ENCODE measurements around the gene IGFBP3. TPM values are rescaled to one million over a fixed set of nuclear protein-coding genes. Genes with fewer than 3 reads are reported as not detected.
A peak's percentile ranks its signal among the peaks of the same experiment; 100 is the strongest.
"Not testable (repeated sequence)": the region's sequence is repeated elsewhere in the genome, so short reads cannot be mapped to it uniquely, and the experiment has no call there.

The IGFBP3 gene
- total and polyA plus RNA-seq, 2 donors: 37.0 to 96.0 TPM

DNA sequence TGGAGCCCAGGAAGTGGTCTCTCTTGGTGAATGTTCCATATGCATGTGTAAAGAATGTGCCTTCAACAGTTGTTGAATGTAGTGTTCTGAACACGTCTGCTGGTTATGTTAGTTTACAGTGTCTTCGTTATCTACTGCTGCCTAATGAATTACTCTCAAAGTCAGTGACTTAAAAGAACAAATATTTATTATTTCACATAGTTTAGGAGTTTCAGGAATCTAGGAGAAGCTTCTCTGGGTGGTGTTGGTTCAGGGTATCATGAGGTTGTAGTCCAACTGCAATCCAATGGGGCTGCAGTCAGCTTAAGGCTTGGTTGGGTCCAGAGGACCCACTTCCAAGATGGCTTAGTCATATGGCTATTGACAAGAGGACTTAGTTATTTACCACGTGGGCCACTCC lies 36.6 kb upstream of the IGFBP3 start:
- WGBS: 83% methylated on average over 3 of the region's 3 CpGs
- Histone ChIP-seq H3K9me3 (ENCODE audit: control insufficient read depth in 2 of 2, insufficient read depth in 1 of 2, low read length in 1 of 2) (no peaks in the 10 kb centered on the region), H3K27me3 (ENCODE audit: control insufficient read depth in 2 of 2, insufficient read depth in 1 of 2, low read length in 1 of 2) (no peaks in the 10 kb centered on the region), H3K4me3 (ENCODE audit: low read length in 2 of 2) (no peak overlapping the region), H3K36me3 (ENCODE audit: control insufficient read depth in 2 of 2, insufficient read depth in 2 of 2, low read length in 1 of 2) (no peaks in the 10 kb centered on the region), H3K4me1 (ENCODE audit: control insufficient read depth in 2 of 2, insufficient read depth in 2 of 2, low read length in 2 of 2) (no peaks in the 10 kb centered on the region), H3K27ac (ENCODE audit: low read depth in 1 of 2, low read length in 1 of 2) (no peak overlapping the region)
- DNase-seq (ENCODE audit: low read depth in 6 of 9, low spot score in 9 of 9): no peak

DNA sequence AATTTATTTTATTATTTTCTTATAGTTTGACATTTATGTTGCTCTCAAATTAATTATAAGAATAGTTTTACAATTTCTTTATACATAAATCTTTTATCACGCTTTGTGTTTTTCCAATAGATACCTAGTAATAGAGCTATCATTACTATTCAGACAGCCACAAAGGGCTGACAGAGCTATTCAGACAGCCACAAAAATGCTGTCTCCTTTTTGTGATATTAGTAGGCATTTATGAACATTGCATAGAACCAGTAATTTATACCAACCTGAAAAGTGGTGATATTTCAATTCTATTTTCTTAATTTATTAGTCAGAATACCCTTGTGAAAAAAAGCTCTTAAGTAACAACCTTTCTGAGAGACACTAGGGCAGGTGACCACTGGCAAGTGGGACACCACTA lies 34.2 kb upstream of the IGFBP3 start:
- no peak overlapping the region for H3K27ac ChIP-seq (ENCODE audit: low read depth in 1 of 2, low read length in 1 of 2)
- no peaks in the 10 kb centered on the region for H3K9me3 ChIP-seq (ENCODE audit: control insufficient read depth in 2 of 2, insufficient read depth in 1 of 2, low read length in 1 of 2)
- H3K4me3 ChIP-seq (ENCODE audit: low read length in 2 of 2): no peak overlapping the region
- no peaks in the 10 kb centered on the region for H3K27me3 ChIP-seq (ENCODE audit: control insufficient read depth in 2 of 2, insufficient read depth in 1 of 2, low read length in 1 of 2)
- 97% methylated on average over 1 of the region's 1 CpG for WGBS
- H3K4me1 ChIP-seq (ENCODE audit: control insufficient read depth in 2 of 2, insufficient read depth in 2 of 2, low read length in 2 of 2): no peaks in the 10 kb centered on the region
- no peak for DNase-seq (ENCODE audit: low read depth in 6 of 9, low spot score in 9 of 9)
- H3K36me3 ChIP-seq (ENCODE audit: control insufficient read depth in 2 of 2, insufficient read depth in 2 of 2, low read length in 1 of 2): no peaks in the 10 kb centered on the region

GRCh38 chr7:45953055-45953454 lies 32.0 kb upstream of the IGFBP3 start:
- H3K9me3 ChIP-seq (ENCODE audit: control insufficient read depth in 2 of 2, insufficient read depth in 1 of 2, low read length in 1 of 2); H3K36me3 ChIP-seq (ENCODE audit: control insufficient read depth in 2 of 2, insufficient read depth in 2 of 2, low read length in 1 of 2); H3K27me3 ChIP-seq (ENCODE audit: control insufficient read depth in 2 of 2, insufficient read depth in 1 of 2, low read length in 1 of 2); H3K4me3 ChIP-seq (ENCODE audit: low read length in 2 of 2); DNase-seq (ENCODE audit: low read depth in 6 of 9, low spot score in 9 of 9); H3K27ac ChIP-seq (ENCODE audit: low read depth in 1 of 2, low read length in 1 of 2); H3K4me1 ChIP-seq (ENCODE audit: control insufficient read depth in 2 of 2, insufficient read depth in 2 of 2, low read length in 2 of 2): not testable (repeated sequence)
- WGBS: 94% methylated on average over 23 of the region's 23 CpGs

GRCh38 chr7:45944058-45944457 lies 23.0 kb upstream of the IGFBP3 start:
- no peak for DNase-seq (ENCODE audit: low read depth in 6 of 9, low spot score in 9 of 9)
- no peaks in the 10 kb centered on the region for H3K36me3 ChIP-seq (ENCODE audit: control insufficient read depth in 2 of 2, insufficient read depth in 2 of 2, low read length in 1 of 2)
- H3K27me3 ChIP-seq (ENCODE audit: control insufficient read depth in 2 of 2, insufficient read depth in 1 of 2, low read length in 1 of 2): no peaks in the 10 kb centered on the region
- H3K9me3 ChIP-seq (ENCODE audit: control insufficient read depth in 2 of 2, insufficient read depth in 1 of 2, low read length in 1 of 2): no peaks in the 10 kb centered on the region
- 91% methylated on average over 6 of the region's 6 CpGs for WGBS
- no peaks in the 10 kb centered on the region for H3K4me1 ChIP-seq (ENCODE audit: control insufficient read depth in 2 of 2, insufficient read depth in 2 of 2, low read length in 2 of 2)
- no peak overlapping the region for H3K27ac ChIP-seq (ENCODE audit: low read depth in 1 of 2, low read length in 1 of 2)
- H3K4me3 ChIP-seq (ENCODE audit: low read length in 2 of 2): no peak overlapping the region

DNA sequence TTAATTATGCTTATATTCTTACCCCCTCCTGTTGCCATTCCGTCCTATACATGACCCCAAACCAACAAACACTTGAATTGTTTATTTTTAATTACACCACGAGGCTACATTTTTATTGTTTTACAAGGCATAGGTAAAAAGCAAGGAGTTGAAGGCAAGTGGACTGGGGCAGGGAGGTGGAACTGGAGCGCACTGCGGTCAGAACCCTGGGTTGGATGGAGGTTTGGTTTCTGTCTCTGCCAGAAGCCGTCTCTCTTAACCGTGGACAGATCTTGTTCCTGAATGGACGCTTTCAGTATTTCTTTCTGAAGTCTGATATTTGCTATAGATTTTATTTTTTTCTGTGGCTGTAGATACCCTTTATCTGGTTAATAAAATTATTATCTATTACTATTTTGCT lies 19.9 kb upstream of the IGFBP3 start:
- DNase-seq (ENCODE audit: low read depth in 6 of 9, low spot score in 9 of 9): no peak
- no peak overlapping the region for H3K27ac ChIP-seq (ENCODE audit: low read depth in 1 of 2, low read length in 1 of 2)
- H3K27me3 ChIP-seq (ENCODE audit: control insufficient read depth in 2 of 2, insufficient read depth in 1 of 2, low read length in 1 of 2): no peaks in the 10 kb centered on the region
- H3K9me3 ChIP-seq (ENCODE audit: control insufficient read depth in 2 of 2, insufficient read depth in 1 of 2, low read length in 1 of 2): peaks cover 0 to 6% of the 10 kb centered on the region in 2 donors
- H3K36me3 ChIP-seq (ENCODE audit: control insufficient read depth in 2 of 2, insufficient read depth in 2 of 2, low read length in 1 of 2): no peaks in the 10 kb centered on the region
- no peaks in the 10 kb centered on the region for H3K4me1 ChIP-seq (ENCODE audit: control insufficient read depth in 2 of 2, insufficient read depth in 2 of 2, low read length in 2 of 2)
- WGBS: 46% methylated on average over 7 of the region's 7 CpGs
- no peak overlapping the region for H3K4me3 ChIP-seq (ENCODE audit: low read length in 2 of 2)

GRCh38 chr7:45940237-45940781 lies 19.2 kb upstream of the IGFBP3 start:
- not testable (repeated sequence) for H3K27ac ChIP-seq (ENCODE audit: low read depth in 1 of 2, low read length in 1 of 2)
- peak in 1 of 9 donors; percentile 24 for DNase-seq (ENCODE audit: low read depth in 6 of 9, low spot score in 9 of 9)

GRCh38 chr7:45939574-45939973 lies 18.5 kb upstream of the IGFBP3 start:
- no peak overlapping the region for H3K4me3 ChIP-seq (ENCODE audit: low read length in 2 of 2)
- H3K9me3 ChIP-seq (ENCODE audit: control insufficient read depth in 2 of 2, insufficient read depth in 1 of 2, low read length in 1 of 2): peaks cover 0 to 6% of the 10 kb centered on the region in 2 donors
- H3K27me3 ChIP-seq (ENCODE audit: control insufficient read depth in 2 of 2, insufficient read depth in 1 of 2, low read length in 1 of 2): no peaks in the 10 kb centered on the region
- H3K27ac ChIP-seq (ENCODE audit: low read depth in 1 of 2, low read length in 1 of 2): no peak overlapping the region
- no peaks in the 10 kb centered on the region for H3K4me1 ChIP-seq (ENCODE audit: control insufficient read depth in 2 of 2, insufficient read depth in 2 of 2, low read length in 2 of 2)
- no peaks in the 10 kb centered on the region for H3K36me3 ChIP-seq (ENCODE audit: control insufficient read depth in 2 of 2, insufficient read depth in 2 of 2, low read length in 1 of 2)
- no peak for DNase-seq (ENCODE audit: low read depth in 6 of 9, low spot score in 9 of 9)
- WGBS: 96% methylated on average over 11 of the region's 11 CpGs

More at GRCh38 chr7:45940237-45940781, 19.2 kb upstream of the IGFBP3 start:
- 42% methylated on average over 14 of the region's 14 CpGs for WGBS
- H3K4me1 ChIP-seq (ENCODE audit: control insufficient read depth in 2 of 2, insufficient read depth in 2 of 2, low read length in 2 of 2); H3K9me3 ChIP-seq (ENCODE audit: control insufficient read depth in 2 of 2, insufficient read depth in 1 of 2, low read length in 1 of 2); H3K27me3 ChIP-seq (ENCODE audit: control insufficient read depth in 2 of 2, insufficient read depth in 1 of 2, low read length in 1 of 2); H3K36me3 ChIP-seq (ENCODE audit: control insufficient read depth in 2 of 2, insufficient read depth in 2 of 2, low read length in 1 of 2); H3K4me3 ChIP-seq (ENCODE audit: low read length in 2 of 2): not testable (repeated sequence)

GRCh38 chr7:45938626-45939302 lies 17.7 kb upstream of the IGFBP3 start:
- Histone ChIP-seq H3K27me3 (ENCODE audit: control insufficient read depth in 2 of 2, insufficient read depth in 1 of 2, low read length in 1 of 2) (no peaks in the 10 kb centered on the region), H3K27ac (ENCODE audit: low read depth in 1 of 2, low read length in 1 of 2) (no peak overlapping the region), H3K4me3 (ENCODE audit: low read length in 2 of 2) (no peak overlapping the region), H3K9me3 (ENCODE audit: control insufficient read depth in 2 of 2, insufficient read depth in 1 of 2, low read length in 1 of 2) (peaks cover 0 to 6% of the 10 kb centered on the region in 2 donors), H3K36me3 (ENCODE audit: control insufficient read depth in 2 of 2, insufficient read depth in 2 of 2, low read length in 1 of 2) (no peaks in the 10 kb centered on the region), H3K4me1 (ENCODE audit: control insufficient read depth in 2 of 2, insufficient read depth in 2 of 2, low read length in 2 of 2) (no peaks in the 10 kb centered on the region)
- WGBS: 91% methylated on average over 22 of the region's 22 CpGs
- DNase-seq (ENCODE audit: low read depth in 6 of 9, low spot score in 9 of 9): no peak

DNA sequence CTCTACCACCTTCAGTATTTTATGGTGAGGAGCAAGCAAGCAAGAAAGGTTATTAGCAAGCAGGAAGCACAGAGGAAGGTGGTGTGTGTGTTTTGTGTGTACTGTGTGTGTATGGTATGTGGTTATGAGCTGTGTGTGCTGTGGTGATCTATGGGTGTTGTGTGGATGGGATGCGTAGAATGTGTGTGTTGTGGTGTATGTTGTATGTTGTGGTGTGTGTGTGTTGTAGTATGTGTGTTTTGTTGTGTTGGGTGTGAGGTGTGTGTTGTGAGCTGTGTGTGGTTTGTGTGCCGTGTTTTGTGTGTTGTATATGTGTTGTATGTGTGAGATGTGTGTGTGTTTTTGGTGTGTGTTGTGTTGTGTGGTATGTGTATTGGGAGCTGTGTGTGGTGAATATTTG lies 16.8 kb upstream of the IGFBP3 start:
- Histone ChIP-seq H3K4me3 (ENCODE audit: low read length in 2 of 2) (no peak overlapping the region), H3K36me3 (ENCODE audit: control insufficient read depth in 2 of 2, insufficient read depth in 2 of 2, low read length in 1 of 2) (no peaks in the 10 kb centered on the region), H3K9me3 (ENCODE audit: control insufficient read depth in 2 of 2, insufficient read depth in 1 of 2, low read length in 1 of 2) (peaks cover 0 to 6% of the 10 kb centered on the region in 2 donors), H3K4me1 (ENCODE audit: control insufficient read depth in 2 of 2, insufficient read depth in 2 of 2, low read length in 2 of 2) (no peaks in the 10 kb centered on the region), H3K27me3 (ENCODE audit: control insufficient read depth in 2 of 2, insufficient read depth in 1 of 2, low read length in 1 of 2) (no peaks in the 10 kb centered on the region), H3K27ac (ENCODE audit: low read depth in 1 of 2, low read length in 1 of 2) (no peak overlapping the region)
- DNase-seq (ENCODE audit: low read depth in 6 of 9, low spot score in 9 of 9): no peak
- WGBS: 95% methylated on average over 2 of the region's 2 CpGs
